CD4-positive, alpha-beta T cell treated with Interleukin-4 for 1 hour (primary cell): ENCODE data around the gene HSD17B12.

ENCODE experiments used
- DNase-seq, 2 donors: peaks; one replicate each; pipeline ENCODE4 v3.0.0-alpha.2; 2020 to 2022

HSD17B12 gene

DNA sequence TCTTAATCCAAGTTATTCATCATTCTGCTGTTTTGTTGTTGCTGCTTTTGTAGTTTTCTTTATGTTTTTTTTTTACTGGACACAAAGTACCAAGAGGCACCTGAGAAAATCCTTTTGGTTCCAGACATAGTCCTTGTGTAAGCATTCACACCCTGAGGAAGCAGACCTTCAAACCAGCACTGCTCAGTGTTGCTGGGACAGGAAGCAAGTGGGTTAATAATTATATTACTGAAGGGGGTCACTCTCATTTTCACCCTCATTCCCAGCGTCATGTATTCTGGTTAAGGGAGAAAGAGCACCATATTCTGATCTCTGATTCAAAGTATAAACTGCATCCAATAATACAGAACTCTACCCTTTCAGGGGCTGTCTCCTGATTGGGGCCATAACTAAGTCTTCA lies 194.2 kb downstream of the HSD17B12 start:
- no peak for DNase-seq

DNA sequence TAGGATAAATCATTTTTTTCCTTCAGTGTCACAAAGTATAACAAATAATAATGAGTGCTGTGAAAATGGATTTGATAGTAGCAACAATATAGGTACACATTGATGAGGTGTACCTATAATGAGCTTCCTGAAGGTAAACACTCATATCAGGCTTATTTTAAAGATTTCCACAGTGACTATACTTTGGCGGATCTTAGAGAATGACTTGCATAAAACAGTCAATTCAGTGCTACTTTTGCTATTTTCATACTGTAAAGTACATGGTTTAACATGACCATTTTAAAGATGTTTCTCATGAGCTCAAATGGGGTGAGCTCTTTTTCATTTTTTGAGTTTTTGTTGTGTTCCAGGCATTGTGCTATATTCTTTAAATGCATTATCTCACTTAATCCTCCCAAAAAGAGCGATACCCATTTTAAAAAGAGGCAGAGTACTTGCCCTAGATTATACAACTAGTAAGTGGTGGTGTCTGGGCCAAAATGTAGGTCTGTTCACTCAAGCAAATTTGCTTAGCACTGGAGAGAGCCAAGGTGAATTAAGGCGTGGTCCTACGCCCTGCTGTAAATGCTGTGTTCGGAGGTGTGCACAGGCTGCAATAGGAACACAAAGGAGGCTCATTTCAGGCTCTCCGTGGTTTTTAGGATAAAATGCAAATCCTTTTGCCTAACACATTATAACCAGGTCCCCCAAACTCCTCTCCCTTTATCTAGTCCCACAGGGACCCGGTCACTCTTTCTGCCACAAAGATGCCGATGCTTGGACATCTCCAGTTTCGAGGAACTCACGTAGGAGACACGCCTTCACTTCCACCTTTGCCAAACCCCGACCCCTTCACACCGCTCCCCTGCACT lies 199.5 kb downstream of the HSD17B12 start:
- DNase-seq = no peak

DNA sequence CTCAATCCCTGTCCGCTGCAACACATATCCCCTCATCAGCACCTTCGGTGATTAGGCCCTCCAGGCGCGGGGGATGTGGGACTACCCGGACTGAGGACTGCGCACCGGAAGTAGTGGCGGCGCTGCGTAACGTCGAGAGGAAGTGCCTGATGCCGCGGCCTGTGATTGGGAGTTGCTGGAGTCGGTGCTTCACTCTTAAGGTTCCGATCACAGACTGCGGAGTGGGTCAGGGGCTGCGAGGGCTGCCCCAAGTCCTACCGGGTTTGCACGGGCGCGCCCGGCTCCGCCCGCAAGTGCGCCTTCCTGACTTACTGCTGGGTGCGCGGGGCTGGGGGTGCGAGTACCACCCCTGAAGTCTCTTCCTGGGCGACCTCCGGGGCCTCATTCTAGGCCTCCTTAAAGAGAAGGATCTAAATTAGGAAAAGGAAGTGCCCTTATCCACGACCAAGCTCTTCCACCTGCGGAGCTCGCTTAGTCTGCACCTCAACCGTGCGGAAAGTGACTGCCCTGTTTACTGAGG lies 200.2 kb downstream of the HSD17B12 start, which contains the start of gene ALKBH3:
Gene ALKBH3 (plus strand): TSS at position 192 of the 520 bp plus-strand sequence. CDS start 1,822 bp downstream, outside the sequence.
- DNase-seq = peak; percentile 92 to 93

DNA sequence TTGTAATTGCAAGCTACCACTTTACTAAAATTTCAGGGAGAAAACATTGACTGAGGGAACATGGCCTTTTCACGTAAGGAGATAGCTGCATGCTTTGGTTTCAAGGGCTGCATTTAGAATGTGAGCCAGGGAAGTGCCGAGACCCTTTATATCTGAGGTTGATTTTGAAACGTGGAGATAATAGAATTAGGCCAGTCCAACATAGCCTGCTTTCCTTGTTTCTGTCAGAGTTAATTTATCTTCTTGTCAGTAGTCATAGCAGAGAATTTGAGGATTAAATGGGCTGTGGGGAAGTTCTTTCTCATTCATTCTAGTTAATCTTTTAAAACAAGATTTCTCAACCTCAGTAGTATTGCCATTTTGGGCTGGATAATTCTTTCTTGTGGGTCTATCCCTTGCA lies 212.3 kb downstream of the HSD17B12 start:
- DNase-seq = no peak

DNA sequence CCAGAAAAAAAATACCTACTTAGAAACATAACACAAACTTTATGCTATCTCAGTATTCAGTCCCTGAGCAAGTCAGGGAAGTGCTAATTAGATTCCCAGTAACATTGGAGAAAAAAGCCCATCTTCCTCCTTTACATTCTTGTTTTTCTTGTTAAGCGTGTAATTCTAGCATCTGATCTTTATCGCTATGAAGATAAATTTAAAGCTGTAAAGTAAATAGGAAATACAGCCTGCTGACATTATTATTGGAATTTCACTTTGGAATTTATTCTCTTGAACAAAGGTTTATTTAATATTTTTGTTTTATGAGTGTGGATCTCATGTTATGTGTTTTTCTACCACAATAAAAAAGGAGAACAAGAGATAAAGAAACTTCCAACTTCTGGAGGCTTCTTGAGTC lies 214.0 kb downstream of the HSD17B12 start:
- no peak for DNase-seq

DNA sequence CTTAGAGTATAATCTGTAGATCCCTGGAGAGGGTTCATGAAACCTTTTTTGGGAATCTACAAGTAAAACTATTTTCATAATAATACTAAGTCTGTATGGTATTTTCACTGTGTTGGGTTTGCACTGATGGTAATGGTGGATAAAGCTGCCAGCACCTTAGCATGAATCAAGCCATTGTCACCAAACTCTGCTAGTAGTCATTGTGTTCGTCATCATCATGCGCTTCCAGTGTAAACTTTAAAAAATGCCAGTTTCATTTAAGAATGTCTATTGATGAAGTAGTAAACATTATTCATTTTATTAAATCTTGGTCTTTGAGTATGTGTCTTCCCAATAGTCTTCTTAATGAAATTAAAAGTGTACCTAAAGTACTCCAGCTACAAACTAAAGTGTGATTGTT lies 215.1 kb downstream of the HSD17B12 start:
- no peak for DNase-seq

DNA sequence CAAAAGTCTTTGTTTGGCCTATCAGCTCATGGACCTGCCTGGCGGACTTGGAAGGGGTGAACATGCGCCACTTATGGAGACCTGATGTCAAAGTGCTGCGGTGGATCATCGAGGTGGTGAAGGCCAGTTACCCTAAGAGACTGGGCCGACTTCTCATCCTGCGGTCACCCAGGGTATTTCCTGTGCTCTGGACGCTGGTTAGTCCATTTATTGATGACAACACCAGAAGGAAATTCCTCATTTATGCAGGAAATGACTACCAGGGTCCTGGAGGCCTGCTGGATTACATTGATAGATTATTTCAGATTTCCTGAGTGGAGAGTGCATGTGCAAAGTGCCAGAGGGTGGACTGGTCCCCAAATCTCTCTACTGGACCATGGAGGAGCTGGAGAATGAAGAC lies 218.0 kb downstream of the HSD17B12 start:
- no peak for DNase-seq

DNA sequence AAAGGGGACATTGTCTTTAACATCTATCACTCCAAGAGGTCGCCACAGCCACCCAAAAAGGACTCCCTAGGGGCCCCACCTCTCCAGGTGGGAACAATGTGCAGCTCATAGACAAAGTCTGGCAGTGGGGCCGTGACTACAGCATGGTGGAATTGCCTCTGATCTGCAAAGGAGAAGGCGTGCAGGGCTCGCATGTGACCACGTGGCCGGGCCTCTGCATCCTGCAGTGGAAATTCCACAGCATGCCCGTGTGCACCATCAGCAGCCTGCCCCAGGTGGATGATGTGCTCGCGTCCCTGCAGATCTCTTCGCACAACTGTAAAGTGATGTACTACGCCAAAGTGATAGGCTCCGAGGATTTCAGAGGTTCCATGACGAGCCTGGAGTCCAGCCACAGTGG lies 218.6 kb downstream of the HSD17B12 start:
- no peak for DNase-seq

DNA sequence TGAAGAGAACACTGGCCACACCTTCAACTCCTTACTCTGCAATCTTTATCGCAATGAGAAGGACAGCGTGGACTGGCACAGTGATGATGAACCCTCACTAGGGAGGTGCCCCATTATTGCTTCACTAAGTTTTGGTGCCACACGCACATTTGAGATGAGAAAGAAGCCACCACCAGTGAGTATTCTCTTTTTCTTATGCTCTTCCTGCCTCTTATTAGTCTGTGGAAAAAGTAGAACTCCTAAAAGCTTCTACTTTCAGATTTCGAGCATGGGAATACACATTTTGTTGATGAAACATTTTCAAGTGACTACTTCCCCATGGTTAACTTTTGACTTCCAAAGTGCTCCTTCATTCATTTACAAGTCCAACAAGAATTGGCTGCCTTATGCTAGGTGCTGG lies 221.0 kb downstream of the HSD17B12 start:
- no peak for DNase-seq

DNA sequence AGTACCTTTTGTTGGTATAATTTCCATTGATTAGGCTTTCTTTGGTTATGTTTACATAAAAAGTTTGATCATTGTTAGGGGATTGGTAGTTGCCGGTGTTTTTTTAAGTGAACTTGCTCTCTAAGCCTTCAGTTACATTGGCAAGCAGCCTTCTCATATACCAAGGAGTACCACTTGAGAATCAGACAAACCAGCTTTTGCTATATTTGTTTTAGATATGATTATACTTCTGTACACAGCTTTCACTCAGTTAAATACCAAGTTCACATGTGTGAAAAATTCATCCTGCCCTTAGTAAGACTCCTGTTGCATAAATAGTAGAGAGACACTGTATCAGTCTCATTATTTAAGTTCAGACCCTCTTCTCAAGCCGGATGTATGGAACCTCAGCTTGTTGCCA lies 222.5 kb downstream of the HSD17B12 start:
- DNase-seq = no peak

DNA sequence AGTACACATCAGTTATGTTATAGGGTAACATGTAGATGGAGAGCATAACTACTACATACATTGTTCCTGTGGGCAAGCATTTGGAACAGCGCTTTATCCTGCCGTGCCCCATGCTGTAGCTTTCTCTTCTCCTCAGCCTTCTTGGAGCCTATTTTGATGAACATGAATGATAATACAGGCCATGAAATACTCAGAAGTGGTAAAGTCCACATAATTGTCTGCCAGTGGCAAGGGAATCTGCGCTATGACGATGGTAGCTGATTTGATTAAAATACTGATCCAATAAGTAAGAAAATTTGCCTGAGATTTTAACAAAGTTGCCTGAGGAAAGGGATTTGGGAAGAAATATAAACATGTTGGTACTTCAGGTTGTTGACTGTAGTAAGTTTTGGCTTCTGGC lies 223.4 kb downstream of the HSD17B12 start:
- DNase-seq = no peak

DNA sequence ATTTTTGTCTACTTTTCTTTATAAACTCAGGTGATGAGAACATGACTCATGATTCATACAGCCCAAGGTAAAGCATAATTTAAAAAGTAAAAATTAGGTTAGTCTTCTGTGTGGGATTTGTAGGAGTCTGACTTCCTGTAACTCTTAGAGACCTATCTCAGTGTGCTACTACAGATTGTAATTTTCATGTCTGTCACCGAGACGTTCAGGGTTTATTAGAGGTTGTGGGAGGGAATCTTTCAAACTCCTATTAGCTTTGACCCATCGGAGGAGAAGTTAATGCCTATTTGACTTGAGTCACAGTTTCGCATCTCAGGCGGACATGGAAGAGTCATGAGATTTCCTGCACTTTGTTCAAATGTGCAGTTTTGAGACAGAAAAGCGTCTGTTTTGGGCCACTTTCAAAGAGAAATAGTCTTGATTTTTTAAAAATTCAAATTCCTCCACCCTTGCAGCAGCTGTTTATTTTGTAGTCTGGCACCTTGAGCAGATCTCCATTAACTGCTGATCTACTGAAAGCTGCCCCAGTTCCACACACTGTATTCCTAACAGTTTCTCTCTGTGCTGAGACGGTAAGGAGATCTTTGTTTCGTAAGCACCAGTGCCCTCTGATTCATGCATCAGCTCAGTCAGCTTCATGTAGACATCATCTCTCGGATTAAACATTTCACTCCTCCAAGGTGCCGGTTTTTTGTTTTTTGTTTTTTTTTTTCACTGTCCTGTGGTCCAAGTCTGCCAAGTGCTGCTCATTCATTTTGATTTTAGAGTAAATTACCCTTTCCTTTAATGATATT lies 224.4 kb downstream of the HSD17B12 start:
- no peak for DNase-seq

DNA sequence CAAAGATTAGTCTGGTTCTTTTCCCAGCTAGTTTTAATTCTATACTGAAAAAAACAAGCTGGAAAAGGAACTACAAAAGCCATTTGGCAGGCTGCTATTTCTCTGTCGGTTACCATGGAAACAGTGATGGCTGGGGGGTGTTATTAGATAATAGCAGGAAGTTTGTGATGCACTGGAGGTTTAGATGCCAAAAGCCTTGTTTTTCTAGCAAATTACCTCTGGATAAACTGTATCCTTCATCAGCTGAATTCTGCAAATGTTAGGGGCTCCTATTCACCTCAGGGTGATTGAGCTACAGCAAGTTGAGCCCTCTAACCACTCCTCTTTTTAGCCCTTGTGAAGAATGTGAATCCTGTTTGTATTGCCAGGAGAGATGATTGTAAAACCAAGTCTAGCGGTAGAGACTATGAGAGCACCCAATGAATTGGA lies 225.3 kb downstream of the HSD17B12 start:
- no peak for DNase-seq
